HepG2 (cell line): ENCODE results near the gene RHOT2. TPM values are rescaled to one million over a fixed set of nuclear protein-coding genes. Genes with fewer than 3 reads are reported as not detected.

ENCODE experiments used
- ATAC-seq: fragments of 200-7000 bp; cut with Tn5 transposase; 3 replicates; pipeline ENCODE4 v1.9.1; 2020; ENCODE audit warnings: mild to moderate bottlenecking, moderate library complexity
- BruUV-seq: library from RNA; stranded (reverse); fragments of 400-500 nt; replicated peaks from 2 replicates; lab custom pipeline; 2021; lab: Mats Ljungman, UMichigan
- CTCF ChIA-PET: fragments of 300-600 bp; formaldehyde crosslinking; extraction: SDS; loops from one replicate; lab custom pipeline; 2021; ENCODE audit warnings: low total read pairs, inconsistent platforms, low intra/inter-chr PET ratio; lab: Yijun Ruan, JAX
- POLR2A ChIA-PET: fragments of 350-600 bp; sonication (Branson Sonifier 250); formaldehyde crosslinking; loops from one replicate; lab custom pipeline; 2020; ENCODE audit warnings: antibody characterized with exemption, inconsistent platforms; lab: Yijun Ruan, JAX
- DNase-seq: peaks from one replicate; pipeline ENCODE4 v3.0.0-alpha.2; 2015; ENCODE audit warnings: low spot score
- FAIRE-seq: peaks from 3 replicates; lab custom pipeline; 2011; peaks lifted over from hg19 to GRCh38; lab: Jason Lieb, UNC
- H2AFZ ChIP-seq: one replicate; pipeline ENCODE4 v1.6.1; 2011; ENCODE audit warnings: low read length, inconsistent platforms
- H3K27ac ChIP-seq: fragments of 300-600 bp; 3 replicates; pipeline ENCODE4 v1.8.0; 2011; ENCODE audit warnings: mixed run types, mild to moderate bottlenecking, mixed read lengths, low read length, inconsistent platforms; ENCODE audit not compliant: insufficient read depth; ENCODE audit errors: extremely low read length
- H3K27me3 ChIP-seq, 2 experiments: fragments of 200-600 bp in 1 of 2; 2 replicates in 1 of 2; 3 replicates in 1 of 2; pipeline versions ENCODE4 v1.6.0 to v1.8.0; 2011; ENCODE audit warnings: low read length in 2 of 2, mild to moderate bottlenecking in 2 of 2, moderate library complexity in 2 of 2, inconsistent platforms in 1 of 2; ENCODE audit not compliant: insufficient read depth in 2 of 2, control insufficient read depth in 1 of 2
- H3K36me3 ChIP-seq, 2 experiments: fragments of 200-600 bp in 1 of 2; replicated peaks in 1 of 2; 2 replicates in 1 of 2; 3 replicates in 1 of 2; pipeline versions ENCODE4 v1.5.1 to v1.8.0; 2011; ENCODE audit warnings: low read length in 2 of 2, inconsistent platforms in 1 of 2; ENCODE audit not compliant: insufficient read depth in 2 of 2, control insufficient read depth in 1 of 2
- H3K4me1 ChIP-seq: 2 replicates; pipeline ENCODE4 v1.5.1; 2012; ENCODE audit warnings: low read length, inconsistent platforms; ENCODE audit not compliant: insufficient read depth
- H3K4me2 ChIP-seq: 2 replicates; pipeline ENCODE4 v1.6.0; 2011; ENCODE audit warnings: low read depth, low read length, inconsistent platforms
- H3K4me3 ChIP-seq, 3 experiments: fragments of 200-600 bp in 1 of 3; sonication (generic), shearing (Covaris generic) in 1 of 3; replicated peaks in 1 of 3; 2 replicates each; pipeline ENCODE4 v1.5.1; 2011 to 2016; ENCODE audit warnings: low read length in 3 of 3, inconsistent platforms in 2 of 3, low read depth in 2 of 3, mild to moderate bottlenecking in 2 of 3, control low read depth in 1 of 3, mixed read lengths in 1 of 3; ENCODE audit not compliant: insufficient read depth in 1 of 3
- H3K79me2 ChIP-seq: one replicate; pipeline ENCODE4 v1.6.1; 2011; ENCODE audit warnings: low read length, inconsistent platforms; ENCODE audit not compliant: insufficient read depth
- H3K9ac ChIP-seq: 2 replicates; pipeline ENCODE4 v1.6.0; 2011; ENCODE audit warnings: mild to moderate bottlenecking, low read depth, low read length, inconsistent platforms; ENCODE audit not compliant: insufficient read depth
- H3K9me3 ChIP-seq: 2 replicates; pipeline ENCODE4 v1.5.1; 2012; ENCODE audit warnings: mild to moderate bottlenecking, low read length
- H4K20me1 ChIP-seq: 2 replicates; pipeline ENCODE4 v1.6.0; 2011; ENCODE audit warnings: inconsistent platforms, mild to moderate bottlenecking, low read length, moderate library complexity; ENCODE audit not compliant: insufficient read depth
- AGO1 ChIP-seq: fragments of 200-400 bp; formaldehyde crosslinking; IDR thresholded peaks from 2 replicates; pipeline ENCODE4 v1.6.1; 2017; ENCODE audit warnings: mild to moderate bottlenecking, low read depth, low read length, moderate library complexity; ENCODE audit not compliant: poor library complexity, severe bottlenecking
- AGO2 ChIP-seq: fragments of 200-400 bp; formaldehyde crosslinking; optimal IDR thresholded peaks from 2 replicates; pipeline ENCODE3; 2017; ENCODE audit warnings: mild to moderate bottlenecking, low read depth, low read length, moderate library complexity
- GLI4 ChIP-seq: sonication (generic); formaldehyde crosslinking; IDR thresholded peaks from 2 replicates; pipeline ENCODE4 v1.5.1; 2020; ENCODE audit warnings: missing genetic modification reagents, mild to moderate bottlenecking, moderate library complexity, borderline replicate concordance
- HCFC1 ChIP-seq: fragments of 150-350 bp; IDR thresholded peaks from 2 replicates; pipeline ENCODE4 v1.6.1; 2014; ENCODE audit warnings: low read depth, low read length
- ZNF17 ChIP-seq: sonication (generic); formaldehyde crosslinking; IDR thresholded peaks from 2 replicates; pipeline ENCODE4 v1.5.0; 2020; ENCODE audit warnings: mild to moderate bottlenecking, missing genetic modification reagents
- ZNF264 ChIP-seq: sonication (generic); formaldehyde crosslinking; IDR thresholded peaks from 2 replicates; pipeline ENCODE4 v1.4.0; 2020; ENCODE audit warnings: missing genetic modification reagents
- ZNF75D ChIP-seq: sonication (generic); formaldehyde crosslinking; IDR thresholded peaks from 2 replicates; pipeline ENCODE4 v1.8.1; 2023; ENCODE audit warnings: missing genetic modification reagents, mild to moderate bottlenecking, borderline replicate concordance
- ZNF777 ChIP-seq: sonication (generic); formaldehyde crosslinking; IDR thresholded peaks from 2 replicates; pipeline ENCODE4 v1.4.0; 2020; ENCODE audit warnings: missing genetic modification reagents
- ZNF800 ChIP-seq: sonication (generic); formaldehyde crosslinking; IDR thresholded peaks from 2 replicates; pipeline ENCODE4 v1.4.0; 2020; ENCODE audit warnings: missing genetic modification reagents
- ZSCAN21 ChIP-seq: sonication (generic); formaldehyde crosslinking; IDR thresholded peaks from 2 replicates; pipeline ENCODE4 v1.8.0; 2022; ENCODE audit warnings: mild to moderate bottlenecking, missing genetic modification reagents, moderate library complexity, borderline replicate concordance
- WGBS: methylation state at CpG from one replicate; pipeline ENCODE4 v1.1.6; 2017; ENCODE audit warnings: low lambda C conversion rate; 5-methylcytosine and 5-hydroxymethylcytosine counted together
- in situ Hi-C: cut with HindIII; loops from 2 replicates; pipeline ENCODE4 v1.10.0; 2017; ENCODE audit warnings: low pct_unique_long_range_greater_than_20kb; ENCODE audit not compliant: extremely low pct_ligation_motif_present
- intact Hi-C: fragments of 100-400 bp; cut with micrococcal nuclease; formaldehyde crosslinking; loops from one replicate; pipeline ENCODE4 v1.10.0; 2022; ENCODE audit not compliant: unreplicated experiment
- polyA plus RNA-seq, 8 experiments: library from polyadenylated mRNA; depleted of rRNA in 3 of 8; stranded (reverse) in 7 of 8; unstranded in 1 of 8; fragments of >200 nt; fragmentation: Illumina TruSeq in 4 of 8; extraction: Trizol in 4 of 8; gene quantifications; 2 replicates each; pipeline versions ENCODE4 v1.2.1 to v1.2.3, GENCODE V29; 2011 to 2016; ENCODE audit warnings: low read depth in 4 of 8, missing spikeins in 1 of 8, mixed read lengths in 1 of 8; ENCODE audit not compliant: insufficient read depth in 1 of 8
- total RNA-seq, 5 experiments: library from RNA; depleted of rRNA; stranded (reverse); fragments of >200 nt; fragmentation: Illumina TruSeq; extraction: Trizol; gene quantifications; 2 replicates each; pipeline ENCODE4 v1.2.3, GENCODE V29; 2016; ENCODE audit warnings: low read depth in 1 of 5

The RHOT2 gene
- total and polyA plus RNA-seq, 2 of the 13 experiments (the other 11 are each of a cell fraction or from before 2014, with no cell fraction given) = 63.6 to 76.9 TPM

- Histone ChIP-seq H3K4me1 (peaks cover 19% of the 10 kb centered on the region), H3K9me3 (no peaks in the 10 kb centered on the region), H3K27me3 (peaks cover 0 to 3% of the 10 kb centered on the region in 2 experiments; a peak in 1 of 5 replicates), H3K36me3 (peaks cover 8% of the 10 kb centered on the region in 2 experiments; a peak in 3 of 5 replicates), H3K4me3 (no peak overlapping the region), H2AFZ (no peak overlapping the region), H3K9ac (no peak overlapping the region), H3K27ac (no peak overlapping the region), H3K79me2 (peaks cover 2% of the 10 kb centered on the region), H3K4me2 (no peak overlapping the region), H4K20me1 (no peaks in the 10 kb centered on the region)
- intact Hi-C loops = no loop called here
- WGBS = 100% methylated on average over 10 of the region's 19 CpGs
- FAIRE-seq (no peak), DNase-seq (no peak), ATAC-seq (no peak)
- no TSS peak for BruUV-seq
- ChIA-PET POLR2A (no interaction called here), CTCF (no interaction called here)
- TF ChIP-seq GLI4 (CRISPR knock-in tag) = no peak
- no peak for TF ChIP-seq ZNF17 (CRISPR knock-in tag)
- no peak for TF ChIP-seq ZNF75D (CRISPR knock-in tag)
- peak; percentile 60 for TF ChIP-seq AGO1
- no peak for TF ChIP-seq ZNF777 (CRISPR knock-in tag)
- TF ChIP-seq AGO2 = peak; percentile 44
- no peak for TF ChIP-seq ZSCAN21
- TF ChIP-seq HCFC1 = no peak
- no peak for TF ChIP-seq ZNF264 (CRISPR knock-in tag)
- TF ChIP-seq ZNF800 (CRISPR knock-in tag) = no peak
- in situ Hi-C loops = no loop called here
These were observed 19.6 kb downstream of the RHOT2 start for GRCh38 chr16:687499-687898.
